Glutamatergic neuron (in vitro differentiated cells): ENCODE data around the gene CPN2. TPM values are rescaled to one million over a fixed set of nuclear protein-coding genes. Genes with fewer than 3 reads are reported as not detected.

Source experiments
- DNase-seq: peaks from one replicate; pipeline ENCODE4 v3.0.0; 2022
- H3K27ac Mint-ChIP-seq: one replicate; pipeline ENCODE4 v1.8.0; 2020; ENCODE audit warnings: mild to moderate bottlenecking, mixed read lengths, inconsistent platforms; ENCODE audit not compliant: unreplicated experiment
- H3K27me3 Mint-ChIP-seq: one replicate; pipeline ENCODE4 v1.8.0; 2020; ENCODE audit warnings: mild to moderate bottlenecking, moderate library complexity, mixed read lengths, inconsistent platforms; ENCODE audit not compliant: unreplicated experiment
- H3K36me3 Mint-ChIP-seq: one replicate; pipeline ENCODE4 v1.8.0; 2020; ENCODE audit warnings: mild to moderate bottlenecking, mixed read lengths, inconsistent platforms; ENCODE audit not compliant: unreplicated experiment
- H3K4me1 Mint-ChIP-seq: one replicate; pipeline ENCODE4 v1.8.0; 2020; ENCODE audit warnings: mild to moderate bottlenecking, low read depth, mixed read lengths, inconsistent platforms; ENCODE audit not compliant: unreplicated experiment
- H3K4me3 Mint-ChIP-seq: one replicate; pipeline ENCODE4 v1.8.0; 2020; ENCODE audit warnings: mild to moderate bottlenecking, mixed read lengths, inconsistent platforms; ENCODE audit not compliant: unreplicated experiment
- H3K9me3 Mint-ChIP-seq: one replicate; pipeline ENCODE4 v1.8.0; 2020; ENCODE audit warnings: mild to moderate bottlenecking, moderate library complexity, mixed read lengths, inconsistent platforms; ENCODE audit not compliant: unreplicated experiment
- CTCF ChIP-seq: fragments of 200-600 bp; sonication (generic); IDR thresholded peaks from one replicate; pipeline ENCODE4 v1.5.0; 2021; ENCODE audit not compliant: partially characterized antibody, unreplicated experiment
- total RNA-seq: library from RNA; stranded (reverse); fragmentation: NEBNext Ultra II Directional; extraction: Animal tissue kit (Norgen Biotek cat#: 25700); gene quantifications from one replicate; pipeline ENCODE4 v1.2.1, GENCODE V29; 2021; ENCODE audit not compliant: unreplicated experiment

CPN2 gene
- total RNA-seq, 1 donor from 2014 or later = not detected

- no peak overlapping the region for H3K4me3 Mint-ChIP-seq
Observed at GRCh38 chr3:194364314-194364651, 13.2 kb upstream of the CPN2 start.

GRCh38 chr3:194360568-194360967 is 9.4 kb upstream of the CPN2 start:
- no peaks in the 10 kb centered on the region for H3K4me1 Mint-ChIP-seq
- H3K27ac Mint-ChIP-seq = no peak overlapping the region
- no peaks in the 10 kb centered on the region for H3K9me3 Mint-ChIP-seq
- H3K27me3 Mint-ChIP-seq = peaks cover 9% of the 10 kb centered on the region
- no peak overlapping the region for H3K4me3 Mint-ChIP-seq
- DNase-seq = no peak
- no peak for TF ChIP-seq CTCF
- H3K36me3 Mint-ChIP-seq = peaks cover 4% of the 10 kb centered on the region

More at GRCh38 chr3:194364314-194364651, 13.2 kb upstream of the CPN2 start:
- Mint-ChIP-seq H3K27ac (no peak overlapping the region), H3K9me3 (peaks cover 4% of the 10 kb centered on the region), H3K27me3 (peaks cover 3% of the 10 kb centered on the region), H3K36me3 (peaks cover 4% of the 10 kb centered on the region), H3K4me1 (peaks cover 3% of the 10 kb centered on the region)
- DNase-seq = no peak
- no peak for TF ChIP-seq CTCF

- no peak for DNase-seq
- H3K27me3 Mint-ChIP-seq = peaks cover 9% of the 10 kb centered on the region
- H3K4me1 Mint-ChIP-seq = no peaks in the 10 kb centered on the region
- no peak for TF ChIP-seq CTCF
- no peak overlapping the region for H3K4me3 Mint-ChIP-seq
- no peaks in the 10 kb centered on the region for H3K9me3 Mint-ChIP-seq
- no peak overlapping the region for H3K27ac Mint-ChIP-seq
- H3K36me3 Mint-ChIP-seq = peaks cover 4% of the 10 kb centered on the region
Observed at GRCh38 chr3:194357681-194358080, 6.6 kb upstream of the CPN2 start.

- no peak overlapping the region for H3K27ac Mint-ChIP-seq
- TF ChIP-seq CTCF = no peak
- peaks cover 4% of the 10 kb centered on the region for H3K36me3 Mint-ChIP-seq
- DNase-seq = no peak
- H3K4me3 Mint-ChIP-seq = no peak overlapping the region
- no peaks in the 10 kb centered on the region for H3K4me1 Mint-ChIP-seq
- no peaks in the 10 kb centered on the region for H3K9me3 Mint-ChIP-seq
- H3K27me3 Mint-ChIP-seq = peaks cover 7% of the 10 kb centered on the region
Observed at GRCh38 chr3:194355379-194355778, 4.3 kb upstream of the CPN2 start.

- Mint-ChIP-seq H3K9me3 (no peaks in the 10 kb centered on the region), H3K4me3 (no peak overlapping the region), H3K4me1 (no peaks in the 10 kb centered on the region), H3K36me3 (no peaks in the 10 kb centered on the region), H3K27me3 (peaks cover 7% of the 10 kb centered on the region), H3K27ac (no peak overlapping the region)
- DNase-seq = no peak
- TF ChIP-seq CTCF = no peak
Observed at GRCh38 chr3:194354315-194354714, 3.2 kb upstream of the CPN2 start.
